ENCODE measurements around the gene ACTG1.

DNA sequence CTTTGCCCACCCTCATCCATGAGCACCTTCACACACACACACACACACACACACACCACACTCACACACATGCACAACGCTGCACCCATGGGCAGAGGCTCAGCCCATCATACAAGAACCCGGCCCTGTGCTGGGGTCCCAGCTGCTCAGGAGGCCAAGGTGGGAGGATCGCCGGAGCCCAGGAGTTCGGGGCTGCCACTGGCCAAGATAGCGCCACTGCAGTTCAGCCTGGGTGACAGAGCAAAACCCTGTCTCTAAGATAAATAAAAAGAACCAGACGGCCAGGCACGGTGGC is 12.2 kb upstream of the ACTG1 start:
- TF ChIP-seq, protein P1, sequence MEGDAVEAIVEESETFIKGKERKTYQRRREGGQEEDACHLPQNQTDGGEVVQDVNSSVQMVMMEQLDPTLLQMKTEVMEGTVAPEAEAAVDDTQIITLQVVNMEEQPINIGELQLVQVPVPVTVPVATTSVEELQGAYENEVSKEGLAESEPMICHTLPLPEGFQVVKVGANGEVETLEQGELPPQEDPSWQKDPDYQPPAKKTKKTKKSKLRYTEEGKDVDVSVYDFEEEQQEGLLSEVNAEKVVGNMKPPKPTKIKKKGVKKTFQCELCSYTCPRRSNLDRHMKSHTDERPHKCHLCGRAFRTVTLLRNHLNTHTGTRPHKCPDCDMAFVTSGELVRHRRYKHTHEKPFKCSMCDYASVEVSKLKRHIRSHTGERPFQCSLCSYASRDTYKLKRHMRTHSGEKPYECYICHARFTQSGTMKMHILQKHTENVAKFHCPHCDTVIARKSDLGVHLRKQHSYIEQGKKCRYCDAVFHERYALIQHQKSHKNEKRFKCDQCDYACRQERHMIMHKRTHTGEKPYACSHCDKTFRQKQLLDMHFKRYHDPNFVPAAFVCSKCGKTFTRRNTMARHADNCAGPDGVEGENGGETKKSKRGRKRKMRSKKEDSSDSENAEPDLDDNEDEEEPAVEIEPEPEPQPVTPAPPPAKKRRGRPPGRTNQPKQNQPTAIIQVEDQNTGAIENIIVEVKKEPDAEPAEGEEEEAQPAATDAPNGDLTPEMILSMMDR (IDR thresholded peaks at IDR 0.05): no peak
- no peak for TF ChIP-seq POLR2A (IDR thresholded peaks at IDR 0.05)

Data from Peyer's patch (tissue), 4 donors.